Left cardiac atrium (tissue), 4 donors: ENCODE data around the gene PARN. TPM values are rescaled to one million over a fixed set of nuclear protein-coding genes. Genes with fewer than 3 reads are reported as not detected.
"Not testable (repeated sequence)": the region's sequence is repeated elsewhere in the genome, so short reads cannot be mapped to it uniquely, and the experiment has no call there.

Experiments used
- ATAC-seq, 2 donors: fragments of 200-7000 bp; cut with Tn5 transposase; one replicate each; pipeline ENCODE4 v1.9.1; 2020; ENCODE audit warnings: mild to moderate bottlenecking in 2 of 2, moderate library complexity in 2 of 2
- DNase-seq: peaks from one replicate; pipeline ENCODE4 v3.0.0-alpha.2; 2020
- intact Hi-C, 2 donors: fragments of 100-400 bp; cut with DNase I; formaldehyde crosslinking; loops; one replicate each; pipeline versions ENCODE4 v1.14.1 to v1.15.1; 2022 to 2023
- total RNA-seq, 2 donors: library from RNA; stranded (reverse); fragmentation: NEBNext Ultra II Directional; extraction: Animal tissue kit (Norgen Biotek cat#: 25700); gene quantifications; one replicate each; pipeline ENCODE4 v1.2.1, GENCODE V29; 2021
- donor health status: DM: no; HTN: yes; CAD: no.
- donor health status: DM: no; HTN: yes; CAD: no; lungs with severe emphysema.
- donor health status: DM: yes; HTN: yes; CAD: no.
- donor health status: Dilated cardiomyopathy.

The PARN gene
- total RNA-seq, 2 donors from 2014 or later, result 17.3 to 18.9 TPM

- no peak for ATAC-seq
- intact Hi-C loops, result no loop called here
Observed at GRCh38 chr16:14635395-14636165, 5.5 kb upstream of the PARN start.

GRCh38 chr16:14634389-14634725 is 4.3 kb upstream of the PARN start:
- intact Hi-C loops, result no loop called here
- DNase-seq, result no peak
- no peak for ATAC-seq

More at GRCh38 chr16:14635395-14636165, 5.5 kb upstream of the PARN start:
- no peak for DNase-seq

- intact Hi-C loops, result no loop called here
- DNase-seq (peak; percentile 100), ATAC-seq (peak; percentile 94)
Observed at GRCh38 chr16:14632693-14633569, 2.9 kb upstream of the PARN start, which contains the start of gene BFAR. Gene BFAR, plus strand, starts transcription at chr16:14632951. Its CDS starts 11,396 bp downstream, at chr16:14644347.

GRCh38 chr16:14630620-14631330 is 715 bp upstream of the PARN start:
- intact Hi-C loops, DNase-seq, ATAC-seq: not testable (repeated sequence)

GRCh38 chr16:14629612-14629918 is 495 bp downstream of the PARN start:
- ATAC-seq (no peak), DNase-seq (no peak)
- intact Hi-C loops, result no loop called here

GRCh38 chr16:14628806-14629611 is 1.1 kb downstream of the PARN start:
- DNase-seq (no peak), ATAC-seq (no peak)
- intact Hi-C loops, result no loop called here

- DNase-seq, result no peak
- ATAC-seq, result no peak
- intact Hi-C loops, result no loop called here
Observed at GRCh38 chr16:14627078-14627477, 3.0 kb downstream of the PARN start.

- ATAC-seq (no peak), DNase-seq (no peak)
- intact Hi-C loops, result no loop called here
Observed at GRCh38 chr16:14618566-14618965, 11.5 kb downstream of the PARN start.

- ATAC-seq (no peak), DNase-seq (no peak)
- intact Hi-C loops, result no loop called here
Observed at GRCh38 chr16:14616280-14616679, 13.8 kb downstream of the PARN start.

GRCh38 chr16:14613991-14614390 is 16.1 kb downstream of the PARN start:
- intact Hi-C loops, result no loop called here
- DNase-seq (no peak), ATAC-seq (no peak)

GRCh38 chr16:14611660-14612059 is 18.4 kb downstream of the PARN start:
- no peak for ATAC-seq
- intact Hi-C loops, result no loop called here

GRCh38 chr16:14609716-14610115 is 20.3 kb downstream of the PARN start:
- DNase-seq, result no peak
- intact Hi-C loops, result no loop called here
- ATAC-seq, result no peak

More at GRCh38 chr16:14611660-14612059, 18.4 kb downstream of the PARN start:
- DNase-seq, result no peak

GRCh38 chr16:14608604-14609003 is 21.5 kb downstream of the PARN start:
- no peak for DNase-seq
- no peak for ATAC-seq
- intact Hi-C loops, result no loop called here

- no peak for DNase-seq
- no peak for ATAC-seq
- intact Hi-C loops, result no loop called here
Observed at GRCh38 chr16:14608111-14608566, 21.9 kb downstream of the PARN start.

- no peak for ATAC-seq
- DNase-seq, result no peak
- intact Hi-C loops, result no loop called here
Observed at GRCh38 chr16:14606102-14606501, 24.0 kb downstream of the PARN start.

GRCh38 chr16:14602443-14602963 is 27.6 kb downstream of the PARN start:
- intact Hi-C loops, result no loop called here
- no peak for DNase-seq
- ATAC-seq, result no peak

GRCh38 chr16:14600164-14600563 is 29.9 kb downstream of the PARN start:
- ATAC-seq (no peak), DNase-seq (no peak)
- intact Hi-C loops, result no loop called here

- ATAC-seq (no peak), DNase-seq (no peak)
- intact Hi-C loops, result no loop called here
Observed at GRCh38 chr16:14586637-14587305, 43.3 kb downstream of the PARN start.
